DMS 273 (cell line): ENCODE data around the gene PHOX2A.
A peak's percentile ranks its signal among the peaks of the same experiment; 100 is the strongest.

ENCODE experiments used
- DNase-seq: peaks from one replicate; lab custom pipeline; 2025; ENCODE audit not compliant: unreplicated experiment; lab: John Stamatoyannopoulos, UW

The PHOX2A gene

GRCh38 chr11:72235351-72236057, 8.5 kb downstream of the PHOX2A start:
- no peak for DNase-seq

GRCh38 chr11:72234920-72235319, 9.1 kb downstream of the PHOX2A start:
- no peak for DNase-seq

- DNase-seq = no peak
Observed at GRCh38 chr11:72234514-72234830, 9.5 kb downstream of the PHOX2A start.

- no peak for DNase-seq
Observed at GRCh38 chr11:72233773-72234513, 10.0 kb downstream of the PHOX2A start.

GRCh38 chr11:72233056-72233772, 10.8 kb downstream of the PHOX2A start:
- no peak for DNase-seq

- DNase-seq = no peak
Observed at GRCh38 chr11:72232260-72233055, 11.5 kb downstream of the PHOX2A start.

- DNase-seq = no peak
Observed at GRCh38 chr11:72231396-72232259, 12.3 kb downstream of the PHOX2A start.

- no peak for DNase-seq
Observed at GRCh38 chr11:72230764-72231365, 13.1 kb downstream of the PHOX2A start.

- DNase-seq = no peak
Observed at GRCh38 chr11:72229925-72230763, 13.8 kb downstream of the PHOX2A start.

GRCh38 chr11:72229336-72229924, 14.5 kb downstream of the PHOX2A start:
- no peak for DNase-seq

GRCh38 chr11:72228844-72229231, 15.1 kb downstream of the PHOX2A start:
- no peak for DNase-seq

GRCh38 chr11:72228229-72228843, 15.6 kb downstream of the PHOX2A start:
- DNase-seq = no peak

- peak; percentile 76 for DNase-seq
Observed at GRCh38 chr11:72227316-72228228, 16.4 kb downstream of the PHOX2A start.

- peak; percentile 43 for DNase-seq
Observed at GRCh38 chr11:72226701-72227100, 17.3 kb downstream of the PHOX2A start.

GRCh38 chr11:72225411-72225951, 18.5 kb downstream of the PHOX2A start:
- DNase-seq = peak; percentile 16

GRCh38 chr11:72224564-72225410, 19.2 kb downstream of the PHOX2A start, which contains the start of gene INPPL1:
INPPL1 (plus strand) TSS chr11:72224767; CDS start chr11:72224985, 218 bp downstream.
- peak; percentile 46 for DNase-seq
